KOPT-K1 (cell line): ENCODE data around the gene SLCO2B1.

Experiments
- H3K27ac ChIP-seq: fragments of 200-600 bp; sonication (generic); 2 replicates; pipeline ENCODE4 v1.5.1; 2016; ENCODE audit warnings: antibody characterized with exemption, mild to moderate bottlenecking, low read depth, low read length; ENCODE audit not compliant: poor library complexity, severe bottlenecking
- H3K36me3 ChIP-seq: fragments of 200-600 bp; sonication (generic); 2 replicates; pipeline ENCODE4 v1.5.1; 2017; ENCODE audit warnings: antibody characterized with exemption, mild to moderate bottlenecking, low read length, moderate library complexity; ENCODE audit not compliant: insufficient read depth
- H3K9me3 ChIP-seq: fragments of 200-600 bp; sonication (generic); 2 replicates; pipeline ENCODE4 v1.5.1; 2017; ENCODE audit warnings: antibody characterized with exemption, low read length, mild to moderate bottlenecking; ENCODE audit not compliant: insufficient read depth, poor library complexity, severe bottlenecking

The SLCO2B1 gene

DNA sequence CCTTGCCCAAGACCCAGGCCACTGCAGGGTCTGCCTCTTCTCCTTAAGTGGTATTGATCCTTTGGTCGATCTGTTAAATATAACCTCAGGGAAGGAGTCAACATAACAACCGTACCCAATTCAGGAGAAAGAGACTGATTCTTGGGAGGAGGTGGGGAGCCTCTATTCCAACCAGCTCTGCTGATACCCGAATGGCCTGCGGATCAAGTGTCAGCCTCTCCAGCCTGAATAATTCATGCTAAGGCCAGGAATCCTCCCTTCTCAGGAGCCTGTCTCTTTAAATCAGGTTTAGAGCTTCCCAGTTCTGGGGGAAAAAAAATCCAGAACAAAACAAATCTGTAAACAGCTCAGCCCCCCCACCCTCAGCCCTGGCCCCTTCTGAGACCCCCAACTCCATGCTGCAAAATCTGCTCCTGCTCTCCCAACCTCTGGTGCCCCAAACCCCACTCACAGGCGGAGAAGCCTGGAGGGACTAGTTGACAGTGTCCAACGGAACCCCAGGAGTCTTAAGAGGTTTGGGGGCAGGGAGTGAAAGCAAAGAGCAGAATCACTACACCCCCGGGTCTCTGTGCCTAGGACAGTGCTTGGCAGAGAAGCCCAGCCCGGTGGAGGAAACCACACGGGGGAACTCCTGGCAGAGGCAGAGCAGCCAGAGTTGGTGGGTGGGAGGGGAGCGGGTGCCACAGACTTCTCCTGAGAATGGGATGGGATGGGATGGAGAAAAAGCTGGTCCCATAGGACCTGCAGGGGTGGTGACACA is 88.8 kb downstream of the SLCO2B1 start:
- H3K27ac ChIP-seq = no peak overlapping the region
- no peaks in the 10 kb centered on the region for H3K36me3 ChIP-seq
- H3K9me3 ChIP-seq = no peaks in the 10 kb centered on the region

DNA sequence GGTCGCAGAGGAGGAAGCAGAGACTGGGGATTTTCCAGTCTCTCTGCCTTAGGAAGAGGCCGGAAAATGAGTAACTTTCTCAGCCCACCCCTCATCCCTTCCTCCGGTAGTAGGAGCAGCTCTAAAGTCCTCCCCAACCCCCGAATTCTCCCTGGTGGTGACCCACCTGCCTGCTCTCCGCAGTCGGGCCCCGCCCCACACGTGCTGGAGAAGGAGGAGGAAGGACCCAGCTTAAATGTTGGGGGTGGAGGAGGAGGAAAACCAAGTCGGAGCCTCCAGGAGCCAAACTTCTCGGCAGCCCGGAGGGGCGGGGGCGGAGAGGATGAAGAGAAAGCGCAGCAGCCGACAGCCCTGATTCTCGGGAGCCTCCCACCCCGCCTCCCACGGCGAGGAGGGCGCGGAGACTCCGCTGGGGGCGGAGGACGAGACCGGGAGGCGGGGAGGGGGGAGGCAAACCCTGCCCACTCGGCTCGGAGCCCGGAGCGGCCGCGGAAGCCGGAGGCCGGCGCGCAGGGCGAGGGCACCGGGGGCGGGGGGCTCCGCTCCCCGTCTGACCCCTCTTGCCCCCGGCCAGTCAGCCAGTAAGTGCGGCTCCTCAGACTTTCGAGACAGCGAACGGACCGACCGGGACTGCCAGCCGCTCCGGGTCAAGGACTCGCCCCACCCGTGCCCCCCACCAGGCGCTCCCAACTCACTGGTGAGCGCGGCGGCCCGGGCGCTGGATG is 89.6 kb downstream of the SLCO2B1 start, which contains the start of gene TPBGL:
Gene TPBGL (plus strand): TSS at position 464 of the 725 bp plus-strand sequence. CDS start 276 bp downstream, outside the sequence.
- Histone ChIP-seq H3K27ac (no peak within 1 kb of the TSS), H3K9me3 (no peaks in the 10 kb centered on the region), H3K36me3 (no peaks in the 10 kb centered on the region)

DNA sequence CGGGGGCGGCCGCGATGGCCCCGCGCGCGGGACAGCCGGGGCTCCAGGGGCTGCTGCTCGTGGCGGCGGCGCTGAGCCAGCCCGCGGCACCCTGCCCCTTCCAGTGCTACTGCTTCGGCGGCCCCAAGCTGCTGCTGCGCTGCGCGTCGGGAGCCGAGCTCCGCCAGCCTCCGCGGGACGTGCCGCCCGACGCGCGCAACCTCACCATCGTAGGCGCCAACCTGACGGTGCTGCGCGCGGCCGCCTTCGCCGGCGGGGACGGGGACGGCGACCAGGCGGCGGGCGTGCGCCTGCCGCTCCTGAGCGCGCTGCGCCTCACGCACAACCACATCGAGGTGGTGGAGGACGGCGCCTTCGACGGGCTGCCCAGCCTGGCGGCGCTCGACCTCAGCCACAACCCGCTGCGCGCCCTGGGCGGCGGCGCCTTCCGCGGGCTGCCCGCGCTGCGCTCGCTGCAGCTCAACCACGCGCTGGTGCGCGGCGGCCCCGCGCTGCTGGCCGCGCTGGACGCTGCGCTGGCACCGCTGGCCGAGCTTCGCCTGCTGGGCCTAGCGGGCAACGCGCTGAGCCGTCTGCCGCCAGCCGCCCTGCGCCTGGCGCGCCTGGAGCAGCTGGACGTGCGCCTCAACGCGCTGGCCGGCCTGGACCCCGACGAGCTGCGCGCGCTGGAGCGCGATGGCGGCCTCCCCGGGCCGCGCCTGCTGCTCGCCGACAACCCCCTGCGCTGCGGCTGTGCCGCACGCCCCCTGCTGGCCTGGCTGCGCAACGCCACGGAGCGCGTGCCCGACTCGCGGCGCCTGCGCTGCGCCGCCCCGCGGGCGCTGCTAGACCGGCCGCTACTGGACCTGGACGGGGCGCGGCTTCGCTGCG is 90.4 kb downstream of the SLCO2B1 start:
- no peaks in the 10 kb centered on the region for H3K9me3 ChIP-seq
- no peak overlapping the region for H3K27ac ChIP-seq
- no peaks in the 10 kb centered on the region for H3K36me3 ChIP-seq

DNA sequence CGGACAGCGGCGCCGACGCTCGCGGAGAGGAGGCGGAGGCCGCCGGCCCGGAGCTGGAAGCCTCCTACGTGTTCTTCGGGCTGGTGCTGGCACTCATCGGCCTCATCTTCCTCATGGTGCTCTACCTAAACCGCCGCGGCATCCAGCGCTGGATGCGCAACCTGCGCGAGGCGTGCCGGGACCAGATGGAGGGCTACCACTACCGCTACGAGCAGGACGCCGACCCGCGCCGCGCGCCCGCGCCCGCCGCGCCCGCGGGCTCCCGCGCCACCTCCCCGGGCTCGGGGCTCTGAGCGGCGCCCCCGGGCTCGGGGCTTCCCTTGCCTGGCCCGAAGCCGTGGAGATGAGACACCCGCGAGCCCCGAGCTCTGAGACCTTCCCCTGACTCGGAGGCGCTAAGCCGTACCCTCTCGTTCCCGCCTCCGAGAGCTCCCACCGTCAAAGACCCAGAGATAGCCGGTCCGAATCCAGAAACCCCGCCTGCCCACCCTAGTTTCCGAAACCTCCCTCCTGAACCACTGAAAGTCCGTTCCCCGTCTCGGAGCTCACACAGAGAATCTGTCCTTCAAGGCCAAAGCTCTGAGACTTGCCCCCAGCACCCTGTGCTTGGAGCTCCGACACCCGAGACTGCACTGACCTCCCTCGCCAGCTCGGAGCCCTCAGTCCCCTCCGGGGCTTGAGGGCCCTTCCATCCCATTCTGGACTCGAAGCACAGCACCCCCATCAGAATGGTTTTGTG is 91.2 kb downstream of the SLCO2B1 start:
- Histone ChIP-seq H3K36me3 (no peaks in the 10 kb centered on the region), H3K9me3 (no peaks in the 10 kb centered on the region), H3K27ac (no peak overlapping the region)

DNA sequence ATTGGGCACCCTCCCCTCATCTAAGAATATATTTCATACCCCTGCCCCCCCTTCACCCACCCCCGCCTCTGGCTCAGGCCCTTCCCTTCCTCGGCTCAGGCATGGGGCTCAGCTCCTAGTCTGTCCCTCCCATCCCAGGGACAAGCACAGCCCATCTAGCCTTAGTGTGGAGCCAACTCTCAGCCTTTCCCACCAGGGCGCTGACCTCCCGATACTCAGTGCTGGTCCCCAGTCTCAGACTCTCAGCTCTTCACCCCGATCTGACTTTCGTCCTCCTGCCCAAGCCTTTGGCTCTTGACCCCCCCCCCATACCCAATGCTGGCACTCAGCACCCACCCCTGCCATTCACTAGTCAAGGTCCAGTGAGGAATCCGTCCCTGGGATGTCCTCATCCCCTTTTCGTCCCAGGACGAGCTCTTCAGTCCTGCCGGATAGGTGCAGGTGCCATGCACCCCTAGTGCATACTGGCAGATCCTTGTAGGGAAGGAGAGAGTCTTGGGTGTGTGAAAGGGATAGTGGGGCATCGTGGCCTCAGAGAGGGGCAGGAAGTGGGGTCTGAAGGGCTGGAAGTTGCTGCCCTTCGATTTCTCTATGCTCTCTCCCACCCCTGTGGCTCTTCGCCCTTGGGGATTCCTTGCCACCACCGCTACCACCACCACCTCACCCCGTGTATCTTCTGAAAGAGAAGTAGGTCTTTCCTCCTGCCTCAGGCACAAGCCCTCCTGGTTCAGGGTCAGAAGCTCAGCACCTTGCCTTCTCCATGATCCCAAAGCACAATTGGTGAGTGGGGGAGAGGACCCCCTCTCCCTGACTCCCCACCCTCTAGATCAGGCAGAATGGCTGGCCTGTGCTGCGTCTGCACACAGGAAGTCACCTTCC is 92.1 kb downstream of the SLCO2B1 start:
- Histone ChIP-seq H3K36me3 (no peaks in the 10 kb centered on the region), H3K9me3 (no peaks in the 10 kb centered on the region), H3K27ac (no peak overlapping the region)

DNA sequence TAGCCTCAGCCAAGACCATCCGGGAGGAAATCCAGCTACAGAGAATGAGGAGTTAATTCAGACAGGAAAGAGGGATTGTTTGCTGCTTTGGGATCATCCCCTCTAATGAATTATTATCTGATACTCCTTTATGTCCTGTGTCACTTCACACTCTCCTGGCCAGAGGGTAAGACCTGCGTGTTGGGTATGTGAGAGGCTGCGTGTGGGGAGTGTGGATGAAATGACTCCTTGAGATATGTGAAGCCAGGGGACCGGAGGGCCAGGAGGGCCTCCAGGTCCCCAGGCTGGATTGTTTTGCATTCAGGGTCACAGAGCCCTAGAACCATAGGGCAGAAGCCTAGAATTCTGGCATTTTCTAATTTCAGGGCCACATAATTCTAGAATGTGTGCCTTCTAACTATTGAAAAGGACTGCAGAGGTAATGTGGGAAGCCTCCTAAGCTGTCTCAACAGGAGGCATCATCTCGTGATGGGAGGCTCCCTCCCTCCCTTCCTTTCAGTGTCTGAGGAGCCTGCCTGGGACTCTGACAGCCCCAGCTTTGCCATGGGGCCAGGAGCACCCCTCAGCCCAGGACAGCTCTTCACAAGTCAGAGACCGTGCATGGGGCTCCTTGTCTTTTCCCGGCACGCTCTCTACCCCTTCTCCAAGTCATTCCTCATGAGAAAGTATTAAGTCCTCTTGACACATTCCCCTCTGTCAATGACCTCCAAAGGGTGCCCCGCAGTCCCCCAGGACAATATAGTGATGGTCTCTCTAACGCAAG is 93.3 kb downstream of the SLCO2B1 start:
- Histone ChIP-seq H3K27ac (no peak overlapping the region), H3K9me3 (no peaks in the 10 kb centered on the region), H3K36me3 (no peaks in the 10 kb centered on the region)

DNA sequence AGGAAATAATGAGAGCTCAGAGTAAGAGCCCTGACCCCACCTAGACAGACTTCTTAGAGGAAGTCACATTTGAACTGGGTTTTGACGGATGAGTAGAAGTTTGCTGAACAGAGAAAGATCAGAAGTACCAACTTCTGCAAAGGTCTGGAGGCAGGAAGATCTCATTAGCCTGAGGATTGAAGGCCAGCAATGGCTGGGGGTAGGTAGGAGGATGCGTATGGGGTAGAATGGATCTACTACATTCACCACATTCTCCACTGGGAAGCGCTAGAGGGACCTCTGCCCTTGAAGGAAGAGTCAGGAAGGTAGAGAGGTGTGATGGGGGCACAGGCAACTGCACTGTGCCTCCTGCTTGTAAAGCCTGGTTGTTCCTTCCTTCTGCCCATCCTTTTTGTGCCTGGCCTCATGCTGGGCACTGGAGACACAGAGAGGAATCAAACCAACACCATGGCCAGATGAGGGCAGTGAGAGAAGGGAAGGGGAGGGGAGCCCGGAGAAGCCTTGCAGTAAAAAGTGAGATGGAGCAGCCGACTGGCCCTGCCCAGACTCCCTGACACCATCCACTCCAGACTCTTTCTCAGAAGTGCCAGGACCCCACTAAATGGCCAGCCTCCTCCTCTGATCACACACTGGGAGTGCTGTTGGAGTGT is 94.6 kb downstream of the SLCO2B1 start:
- Histone ChIP-seq H3K9me3 (no peaks in the 10 kb centered on the region), H3K36me3 (no peaks in the 10 kb centered on the region), H3K27ac (no peak overlapping the region)

DNA sequence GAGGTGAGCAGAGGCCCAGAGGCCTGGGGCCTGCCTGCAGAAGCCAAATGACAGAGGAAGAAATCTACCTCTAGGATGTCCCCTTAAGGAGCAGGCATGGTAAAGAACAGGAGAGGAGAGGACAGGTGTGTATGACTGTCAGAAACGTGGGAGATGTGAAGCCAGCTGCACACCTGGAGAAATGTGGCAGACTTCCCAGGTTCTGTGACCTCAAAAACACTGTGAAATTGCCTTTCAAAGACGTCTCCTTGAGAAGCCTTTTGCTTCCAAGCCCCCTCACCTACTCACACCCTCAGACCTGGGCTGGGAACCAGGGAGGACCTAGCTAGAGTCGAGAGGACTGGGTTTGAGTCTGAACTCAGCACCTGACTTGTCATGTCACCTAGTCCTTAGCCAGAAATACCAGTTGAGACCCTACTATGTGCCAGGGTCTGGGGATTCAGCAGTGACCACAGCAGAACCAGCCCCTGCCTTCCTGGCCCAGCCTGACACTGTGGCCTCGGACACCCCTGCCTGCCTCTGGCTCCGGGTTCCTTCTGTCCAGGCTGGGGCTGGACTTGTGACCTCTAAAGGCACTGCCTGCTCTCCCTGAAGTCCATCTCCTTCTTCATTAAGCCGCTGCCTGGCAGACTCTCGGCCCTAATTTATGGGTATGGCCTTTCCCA is 95.2 kb downstream of the SLCO2B1 start:
- no peaks in the 10 kb centered on the region for H3K36me3 ChIP-seq
- no peak overlapping the region for H3K27ac ChIP-seq
- H3K9me3 ChIP-seq = no peaks in the 10 kb centered on the region

DNA sequence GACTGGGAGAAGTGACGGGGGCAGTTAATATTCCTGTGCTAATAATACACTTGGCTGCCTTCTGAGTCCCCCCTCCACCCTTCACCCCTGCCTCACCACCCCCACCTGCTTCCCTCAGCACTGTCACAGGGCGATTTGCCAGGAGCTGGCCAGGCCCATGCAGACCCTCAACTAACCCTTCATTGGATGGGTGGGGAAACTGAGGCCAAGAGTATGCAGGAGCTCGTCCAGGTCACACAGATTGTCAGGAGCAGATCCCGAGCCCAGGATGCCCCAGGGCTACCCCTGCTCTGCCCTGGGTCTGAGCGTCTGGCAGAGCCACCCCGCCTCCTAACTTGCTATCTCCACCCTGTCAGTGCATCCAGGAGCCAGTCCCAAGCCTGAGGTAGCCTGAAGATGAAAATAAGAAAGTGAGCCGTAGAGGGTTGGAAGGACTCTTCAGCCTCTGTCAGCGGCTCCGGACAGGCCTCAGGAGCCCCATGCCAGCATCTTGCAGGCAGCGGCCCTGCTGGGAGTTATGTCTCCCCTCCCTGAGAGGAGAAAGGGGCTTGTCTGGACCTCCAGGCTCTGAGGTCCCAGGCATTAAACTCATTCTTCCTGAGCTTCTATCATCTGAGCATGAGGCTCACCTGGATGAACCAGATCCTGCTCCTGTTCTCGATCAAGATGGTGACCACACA is 95.9 kb downstream of the SLCO2B1 start:
- Histone ChIP-seq H3K36me3 (no peaks in the 10 kb centered on the region), H3K9me3 (no peaks in the 10 kb centered on the region), H3K27ac (no peak overlapping the region)

DNA sequence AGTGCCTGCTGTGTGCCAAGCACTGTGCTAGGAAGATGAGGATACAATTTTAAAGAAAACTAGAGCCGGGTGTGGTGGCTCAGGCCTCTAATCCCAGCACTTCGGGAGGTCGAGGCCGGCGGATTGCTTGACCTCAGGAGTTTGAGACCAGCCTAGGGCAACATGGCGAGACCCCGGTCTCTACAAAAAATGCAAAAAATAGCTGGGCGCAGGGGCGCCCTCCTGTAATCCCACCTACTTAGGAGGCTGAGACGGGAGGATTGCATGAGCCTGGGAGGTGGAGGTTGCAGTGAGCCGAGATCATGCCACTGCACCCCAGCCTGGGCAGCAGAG is 98.0 kb downstream of the SLCO2B1 start:
- no peaks in the 10 kb centered on the region for H3K36me3 ChIP-seq
- H3K9me3 ChIP-seq = peaks cover 9% of the 10 kb centered on the region
- H3K27ac ChIP-seq = no peak overlapping the region

DNA sequence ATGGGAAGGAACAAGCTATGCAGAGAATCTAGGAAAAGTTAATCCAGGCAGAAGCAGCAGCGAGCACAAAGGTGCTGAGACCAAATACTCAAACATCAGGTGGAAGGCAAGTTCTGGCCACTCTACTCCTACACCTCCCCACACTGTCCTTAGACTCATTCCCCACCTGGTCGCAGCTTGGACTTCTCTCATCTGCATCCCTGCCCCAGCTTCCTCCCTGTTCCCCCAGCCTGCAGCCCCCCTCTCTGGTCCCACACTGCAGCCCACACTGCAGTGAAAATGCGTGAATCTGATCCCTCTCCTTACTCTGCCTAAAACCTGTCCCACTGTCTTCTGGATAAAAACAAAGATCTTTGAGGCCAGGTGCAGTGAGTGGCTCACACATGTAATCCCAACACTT is 98.8 kb downstream of the SLCO2B1 start:
- Histone ChIP-seq H3K27ac (no peak overlapping the region), H3K36me3 (no peaks in the 10 kb centered on the region), H3K9me3 (peaks cover 9% of the 10 kb centered on the region)

DNA sequence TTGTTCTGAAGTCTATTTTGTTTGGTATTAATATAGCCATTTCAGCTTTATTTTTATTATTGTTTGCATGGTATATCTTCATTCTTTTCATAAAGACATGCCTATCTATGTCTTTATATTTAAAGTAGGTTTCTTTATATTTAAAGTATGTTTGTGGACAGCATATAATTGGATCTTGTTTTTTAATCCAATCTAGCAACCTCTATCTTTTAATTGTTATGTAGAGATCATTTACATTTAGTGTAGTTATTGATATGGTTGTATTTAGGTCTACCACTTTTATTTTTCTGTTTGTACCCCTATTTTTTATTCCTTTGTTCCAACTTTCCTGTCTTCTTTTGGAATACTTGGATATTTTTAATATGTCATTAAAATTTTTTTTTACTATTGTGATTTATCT is 103.4 kb downstream of the SLCO2B1 start:
- no peaks in the 10 kb centered on the region for H3K36me3 ChIP-seq
- no peak overlapping the region for H3K27ac ChIP-seq
- peaks cover 9% of the 10 kb centered on the region for H3K9me3 ChIP-seq
